HG02798 (cell line): ENCODE results near the gene LYRM9.
"Not testable (repeated sequence)": the region's sequence is repeated elsewhere in the genome, so short reads cannot be mapped to it uniquely, and the experiment has no call there.

Experiments
- ATAC-seq: cut with Tn5 transposase; IDR thresholded peaks from one replicate; pipeline ENCODE4 v1.9.1; 2021; ENCODE audit warnings: mild to moderate bottlenecking; ENCODE audit not compliant: unreplicated experiment, poor library complexity

LYRM9 gene

DNA sequence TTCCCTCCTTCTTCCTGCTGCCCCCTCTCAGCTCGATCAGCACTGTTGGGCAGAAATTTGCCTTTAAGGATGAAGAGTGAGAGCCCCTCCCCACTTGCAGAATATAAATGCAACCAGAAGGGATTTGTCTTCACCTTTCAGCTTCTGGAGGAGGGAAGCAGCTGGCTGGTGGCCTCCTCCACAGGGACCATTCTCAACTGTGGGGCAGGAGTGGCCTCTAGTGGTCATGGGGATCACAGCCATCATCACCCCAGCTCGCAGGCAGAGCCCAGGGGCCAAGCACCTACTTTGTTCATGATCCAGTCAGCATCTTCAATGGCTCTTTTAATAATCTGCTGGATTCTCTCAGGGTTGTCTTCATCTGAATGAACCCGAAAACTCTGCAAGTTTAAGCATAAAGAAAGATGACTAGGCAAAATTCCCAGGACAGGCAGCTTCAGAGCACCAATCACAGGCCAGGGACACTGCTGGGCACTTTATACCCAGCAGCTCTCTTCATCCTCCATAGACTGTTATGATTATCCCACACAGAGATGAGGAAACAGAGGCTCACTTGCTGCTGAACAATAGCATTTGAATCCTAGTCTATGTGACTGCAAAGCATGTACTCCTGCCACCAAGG, 13.1 kb downstream of the LYRM9 start:
- ATAC-seq: peak; percentile 68

DNA sequence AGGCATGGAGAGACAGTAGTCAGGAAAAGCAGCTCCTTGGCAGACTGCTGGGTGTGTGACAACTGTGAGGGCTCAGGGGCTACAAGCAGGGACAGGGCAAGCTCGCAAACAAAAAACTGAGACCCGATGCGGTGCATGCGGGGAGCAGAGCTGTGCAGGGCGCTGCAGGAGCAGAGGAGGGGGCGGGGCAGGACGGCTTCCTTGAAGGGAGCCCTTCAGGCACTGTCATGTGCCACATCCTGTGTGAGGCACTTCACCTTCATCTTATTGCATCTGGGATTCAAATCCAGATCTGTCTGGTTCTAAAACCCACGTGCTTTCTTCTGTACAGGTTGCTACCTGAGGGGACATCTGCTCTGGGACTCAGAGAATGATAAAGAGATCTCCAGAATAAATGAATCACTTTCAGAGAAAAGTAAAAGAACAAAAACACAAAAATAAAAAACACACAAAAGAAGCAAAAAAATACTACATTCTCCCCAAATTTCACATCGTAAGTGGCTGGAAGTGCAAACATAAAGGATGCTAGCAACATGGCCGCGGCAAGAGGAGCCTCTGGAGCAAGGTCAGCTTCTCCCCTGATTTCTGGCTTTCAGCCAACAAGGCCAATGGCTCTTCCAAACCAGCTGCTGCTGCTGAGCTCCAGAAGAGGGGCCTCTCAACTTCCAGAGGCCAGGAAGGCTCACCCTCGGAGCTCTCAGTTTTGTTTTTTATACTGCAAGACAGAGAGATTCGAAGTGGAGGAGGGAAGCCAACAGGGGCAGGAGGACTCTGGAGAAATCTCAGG, 14.2 kb downstream of the LYRM9 start:
- no peak for ATAC-seq

- no peak for ATAC-seq
These were observed 19.4 kb downstream of the LYRM9 start for GRCh38 chr17:27873746-27874145.

- no peak for ATAC-seq
These were observed 20.0 kb downstream of the LYRM9 start for GRCh38 chr17:27873211-27873610.

DNA sequence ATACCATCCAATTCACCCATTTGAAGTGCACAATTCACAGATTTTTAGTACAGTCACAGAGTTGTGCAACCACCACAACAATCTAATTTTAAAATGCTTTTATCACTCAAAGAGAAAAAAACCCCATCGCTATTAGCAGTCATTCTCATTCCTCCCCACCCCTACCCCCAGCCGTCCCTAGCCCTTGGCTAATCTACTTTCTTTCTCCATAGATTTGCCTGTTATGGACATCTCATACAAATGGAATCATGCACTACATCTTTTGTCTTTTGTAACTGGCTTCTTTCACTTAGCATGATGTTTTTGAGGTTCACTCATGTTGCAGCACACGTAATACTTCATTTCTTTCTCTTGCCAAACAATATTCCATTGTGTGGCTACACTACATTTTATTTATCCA, 20.4 kb downstream of the LYRM9 start:
- no peak for ATAC-seq

DNA sequence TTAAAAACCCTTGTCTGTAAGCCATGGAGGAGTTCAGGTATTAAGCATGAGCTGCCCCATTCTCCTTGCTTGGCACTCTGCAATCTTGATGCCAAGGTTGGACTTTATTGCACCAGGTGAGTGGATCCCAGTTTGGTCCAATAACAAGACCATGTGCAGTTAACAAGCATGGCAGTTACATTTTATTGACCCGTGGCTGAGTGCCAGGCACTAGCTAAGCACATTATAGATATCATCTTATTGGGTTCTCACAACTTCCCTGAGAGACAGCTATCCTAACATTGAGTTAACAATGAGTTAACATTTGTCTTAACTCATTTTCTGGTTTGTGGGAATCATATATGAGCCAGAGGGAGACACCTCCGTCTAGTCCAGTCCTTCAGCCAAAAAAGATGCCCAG, 21.8 kb downstream of the LYRM9 start:
- ATAC-seq: no peak

GRCh38 chr17:27870345-27870744, 22.8 kb downstream of the LYRM9 start:
- ATAC-seq: no peak

DNA sequence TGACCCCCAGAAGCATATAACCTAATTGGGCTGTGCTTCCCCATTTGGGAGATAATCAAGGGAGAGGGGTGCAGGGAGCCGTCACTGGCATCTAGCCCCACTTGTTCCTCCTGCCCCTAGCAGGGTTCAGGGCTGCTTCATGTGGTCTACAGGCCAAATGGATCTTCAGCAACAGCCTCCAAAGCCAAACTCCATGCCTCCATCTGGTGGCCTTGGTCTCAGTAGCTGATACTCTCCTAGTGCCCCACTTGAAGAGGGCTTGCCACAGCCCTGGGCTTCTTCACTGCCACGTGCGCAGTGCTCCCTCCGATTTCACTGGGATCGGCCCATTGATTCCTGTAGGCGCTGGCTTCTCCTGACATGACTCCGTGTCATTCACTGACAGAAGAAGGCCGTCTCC, 24.6 kb downstream of the LYRM9 start:
- ATAC-seq: no peak

GRCh38 chr17:27862840-27863239, 30.3 kb downstream of the LYRM9 start:
- no peak for ATAC-seq

- ATAC-seq: no peak
These were observed 31.2 kb downstream of the LYRM9 start for GRCh38 chr17:27862004-27862403.

GRCh38 chr17:27860971-27861664, 32.0 kb downstream of the LYRM9 start:
- ATAC-seq: no peak

DNA sequence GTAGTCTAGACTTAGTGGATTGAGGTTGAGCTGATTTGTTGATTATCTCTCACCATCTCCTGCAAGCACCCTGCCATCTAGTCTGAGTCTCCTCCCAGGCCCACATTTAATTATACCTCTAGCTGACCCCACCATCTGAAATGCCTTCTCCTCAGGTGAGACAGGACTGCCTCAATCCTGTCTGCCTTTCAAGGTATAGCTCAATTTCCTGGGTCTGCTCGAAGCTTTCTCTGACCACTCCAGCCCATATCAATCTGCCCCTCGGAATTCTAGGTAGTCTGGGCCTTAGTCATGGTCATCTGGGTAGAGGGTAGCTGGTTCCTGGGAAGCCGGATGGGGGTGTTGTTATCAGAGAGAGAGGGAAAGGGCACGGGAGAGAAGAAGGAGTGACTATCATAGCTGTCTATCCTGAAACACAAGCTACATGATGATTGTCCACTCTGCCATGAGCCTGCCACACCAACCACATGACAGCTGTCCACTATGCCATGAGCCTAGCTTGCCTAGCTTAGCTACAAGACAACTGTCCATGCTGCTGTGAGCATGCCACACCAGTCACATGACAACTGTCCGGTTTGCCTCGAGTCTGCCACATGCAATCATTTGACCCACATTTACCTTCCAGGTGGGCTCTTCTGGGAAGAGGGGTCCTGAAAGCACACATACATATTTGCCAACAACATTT, 34.4 kb downstream of the LYRM9 start:
- ATAC-seq: no peak

GRCh38 chr17:27856676-27857432, 36.3 kb downstream of the LYRM9 start:
- no peak for ATAC-seq

- ATAC-seq: no peak
These were observed 37.7 kb downstream of the LYRM9 start for GRCh38 chr17:27855454-27855853.

GRCh38 chr17:27854163-27854562, 39.0 kb downstream of the LYRM9 start:
- no peak for ATAC-seq

DNA sequence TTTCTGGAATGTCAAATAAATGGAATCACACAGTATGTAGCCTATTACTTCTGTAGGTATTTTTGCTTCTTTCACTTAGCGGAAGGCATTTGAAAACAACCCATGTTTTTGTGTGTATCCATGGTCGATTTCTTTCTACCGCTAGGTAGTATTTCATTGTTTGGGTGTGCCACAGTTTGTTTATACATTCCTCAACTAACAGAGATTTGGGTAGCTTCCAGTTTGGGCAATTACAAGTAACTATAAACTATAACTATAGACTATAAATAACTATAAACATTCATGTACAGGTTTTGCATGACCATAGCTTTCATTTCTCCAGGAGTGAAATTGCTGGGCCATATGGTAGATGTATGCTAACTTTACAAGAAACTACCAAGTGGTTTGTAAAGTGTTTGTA, 40.1 kb downstream of the LYRM9 start:
- no peak for ATAC-seq

DNA sequence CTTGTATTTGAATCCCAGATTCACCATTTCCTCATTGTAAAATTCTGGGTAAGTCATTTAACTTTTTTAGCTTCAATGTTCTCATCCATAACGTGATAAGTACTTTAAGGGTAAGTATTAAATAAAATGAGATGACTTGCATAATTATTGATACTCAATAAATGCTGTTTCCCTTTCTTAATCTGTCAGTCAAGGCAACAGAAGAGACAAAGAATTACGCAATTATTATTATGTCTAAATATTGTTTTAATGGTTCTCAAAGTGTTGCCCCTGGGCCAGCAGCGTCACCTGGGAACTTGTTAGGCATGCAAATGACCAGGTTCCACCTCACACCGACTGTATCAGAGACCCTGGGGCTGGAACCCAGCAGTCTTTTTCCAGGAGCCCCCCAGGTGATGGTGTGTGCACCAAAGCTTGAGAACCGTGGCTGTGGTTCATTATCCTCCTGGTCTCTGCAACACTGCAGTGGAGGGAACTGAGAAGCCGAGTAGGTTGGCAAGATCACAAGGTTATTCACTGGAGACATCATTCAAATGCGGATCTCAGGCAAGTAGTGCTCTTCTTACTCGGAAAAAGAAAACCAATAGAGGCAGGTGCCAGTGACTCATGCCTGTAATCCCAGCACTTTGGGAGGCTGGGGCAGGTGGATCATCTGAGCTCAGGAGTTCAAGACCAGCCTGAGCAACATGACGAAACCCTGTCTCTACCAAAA, 43.5 kb downstream of the LYRM9 start:
- ATAC-seq: no peak

GRCh38 chr17:27848931-27849330, 44.2 kb downstream of the LYRM9 start:
- ATAC-seq: no peak

DNA sequence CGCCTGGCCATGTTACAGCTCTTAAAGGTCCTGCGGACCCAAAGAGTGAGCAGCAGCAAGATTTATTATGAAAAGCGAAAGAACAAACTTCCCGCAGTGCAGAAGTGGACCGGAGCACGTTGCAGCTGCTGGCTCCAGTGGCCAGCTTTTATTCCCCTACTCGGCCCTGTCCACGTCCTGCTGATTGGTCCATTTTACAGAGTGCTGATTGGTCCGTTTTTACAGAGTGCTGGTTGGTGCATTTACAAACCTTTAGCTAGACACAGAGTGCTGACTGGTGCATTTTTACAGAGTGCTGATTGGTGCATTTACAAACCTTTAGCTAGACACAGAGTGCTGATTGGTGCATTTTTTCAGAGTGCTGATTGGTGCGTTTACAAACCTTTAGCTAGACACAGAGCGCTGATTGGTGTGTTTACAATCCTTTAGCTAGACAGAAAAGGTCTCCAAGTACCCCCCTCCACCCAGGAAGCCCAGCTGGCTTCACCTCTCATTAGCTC, 46.3 kb downstream of the LYRM9 start:
- ATAC-seq: not testable (repeated sequence)
